MM.1S (cell line): Measurements from ENCODE around the gene PUDP.

Experiments used
- DNase-seq: peaks from one replicate; pipeline ENCODE4 v3.0.0-alpha.2; 2015
- H2AFZ ChIP-seq: fragments of 300-600 bp; sonication (generic); 2 replicates; pipeline ENCODE4 v1.6.0; 2016; ENCODE audit warnings: antibody characterized with exemption, low read length
- H3F3A ChIP-seq: fragments of 300-600 bp; sonication (generic); 2 replicates; pipeline ENCODE4 v1.6.1; 2016; ENCODE audit warnings: mild to moderate bottlenecking, antibody characterized with exemption, low read length, moderate library complexity, mixed read lengths; ENCODE audit not compliant: insufficient read depth
- H3K27ac ChIP-seq: fragments of 300-600 bp; sonication (generic); 2 replicates; pipeline ENCODE4 v1.5.1; 2016; ENCODE audit warnings: mild to moderate bottlenecking, low read length
- H3K27me3 ChIP-seq: fragments of 300-600 bp; sonication (generic); replicated peaks from 2 replicates; pipeline ENCODE4 v1.6.0; 2016; ENCODE audit warnings: low read length; ENCODE audit not compliant: insufficient read depth
- H3K36me3 ChIP-seq: fragments of 300-600 bp; sonication (generic); replicated peaks from 2 replicates; pipeline ENCODE4 v1.6.1; 2016; ENCODE audit warnings: mild to moderate bottlenecking, low read length, mixed read lengths; ENCODE audit not compliant: insufficient read depth
- H3K4me1 ChIP-seq: fragments of 300-600 bp; sonication (generic); 2 replicates; pipeline ENCODE4 v1.6.1; 2016; ENCODE audit warnings: low read length, mixed read lengths
- H3K4me2 ChIP-seq: fragments of 300-600 bp; sonication (generic); 2 replicates; pipeline ENCODE4 v1.6.0; 2016; ENCODE audit warnings: low read depth, low read length
- H3K4me3 ChIP-seq: fragments of 300-600 bp; sonication (generic); 2 replicates; pipeline ENCODE4 v1.5.1; 2016; ENCODE audit warnings: low read length, mixed read lengths
- H3K79me2 ChIP-seq: fragments of 300-600 bp; sonication (generic); 2 replicates; pipeline ENCODE4 v1.6.1; 2016; ENCODE audit warnings: mixed run types, low read length, mixed read lengths
- H3K9ac ChIP-seq: fragments of 300-600 bp; sonication (generic); 2 replicates; pipeline ENCODE4 v1.6.1; 2016; ENCODE audit warnings: low read length, mixed read lengths
- H3K9me2 ChIP-seq: fragments of 300-600 bp; sonication (generic); replicated peaks from 2 replicates; pipeline ENCODE4 v1.6.1; 2016; ENCODE audit warnings: mild to moderate bottlenecking, low read length, mixed read lengths; ENCODE audit not compliant: insufficient read depth
- H3K9me3 ChIP-seq: fragments of 300-600 bp; sonication (generic); replicated peaks from 2 replicates; pipeline ENCODE4 v1.6.1; 2016; ENCODE audit warnings: mild to moderate bottlenecking, low read length, mixed read lengths; ENCODE audit not compliant: insufficient read depth
- H4K20me1 ChIP-seq: fragments of 300-600 bp; sonication (generic); 2 replicates; pipeline ENCODE4 v1.6.1; 2016; ENCODE audit warnings: mild to moderate bottlenecking, low read length, moderate library complexity, mixed read lengths; ENCODE audit not compliant: insufficient read depth
- EZH2 ChIP-seq: fragments of 300-600 bp; sonication (generic); optimal IDR thresholded peaks from 2 replicates; pipeline ENCODE3; 2017; ENCODE audit warnings: low read depth, mild to moderate bottlenecking, antibody characterized with exemption, low read length, mixed read lengths
- EZH2phosphoT487 ChIP-seq: fragments of 300-600 bp; sonication (generic); IDR thresholded peaks from 2 replicates; pipeline ENCODE4 v1.6.1; 2018; ENCODE audit warnings: antibody characterized with exemption, low read length
- TF ChIP-seq, protein P1 (sequence below): fragments of 300-600 bp; sonication (generic); IDR thresholded peaks from 2 replicates; pipeline ENCODE4 v1.5.1; 2016; ENCODE audit warnings: antibody characterized with exemption, low read length, mixed read lengths

The PUDP gene

DNA sequence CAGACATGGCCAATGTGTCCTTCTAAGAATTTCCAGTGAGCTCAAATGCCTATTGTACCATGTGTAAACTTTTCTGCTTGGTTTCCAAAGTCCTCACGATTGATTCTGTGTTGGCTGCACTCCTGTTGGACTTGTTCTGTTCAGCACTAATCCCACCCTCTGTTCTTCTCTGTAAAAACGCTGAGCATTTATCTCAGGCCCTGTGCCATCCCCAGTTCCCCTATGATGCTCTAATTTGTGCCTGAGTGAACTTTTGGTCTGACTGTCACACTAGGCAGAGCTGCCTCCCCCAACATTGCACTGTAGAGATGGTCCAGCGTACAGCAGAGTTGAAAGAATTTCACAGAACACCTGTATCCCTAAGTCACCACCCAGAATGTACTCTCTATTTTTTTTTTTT is 76.6 kb downstream of the PUDP start:
- TF ChIP-seq, protein P1, sequence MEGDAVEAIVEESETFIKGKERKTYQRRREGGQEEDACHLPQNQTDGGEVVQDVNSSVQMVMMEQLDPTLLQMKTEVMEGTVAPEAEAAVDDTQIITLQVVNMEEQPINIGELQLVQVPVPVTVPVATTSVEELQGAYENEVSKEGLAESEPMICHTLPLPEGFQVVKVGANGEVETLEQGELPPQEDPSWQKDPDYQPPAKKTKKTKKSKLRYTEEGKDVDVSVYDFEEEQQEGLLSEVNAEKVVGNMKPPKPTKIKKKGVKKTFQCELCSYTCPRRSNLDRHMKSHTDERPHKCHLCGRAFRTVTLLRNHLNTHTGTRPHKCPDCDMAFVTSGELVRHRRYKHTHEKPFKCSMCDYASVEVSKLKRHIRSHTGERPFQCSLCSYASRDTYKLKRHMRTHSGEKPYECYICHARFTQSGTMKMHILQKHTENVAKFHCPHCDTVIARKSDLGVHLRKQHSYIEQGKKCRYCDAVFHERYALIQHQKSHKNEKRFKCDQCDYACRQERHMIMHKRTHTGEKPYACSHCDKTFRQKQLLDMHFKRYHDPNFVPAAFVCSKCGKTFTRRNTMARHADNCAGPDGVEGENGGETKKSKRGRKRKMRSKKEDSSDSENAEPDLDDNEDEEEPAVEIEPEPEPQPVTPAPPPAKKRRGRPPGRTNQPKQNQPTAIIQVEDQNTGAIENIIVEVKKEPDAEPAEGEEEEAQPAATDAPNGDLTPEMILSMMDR, result no peak
- no peak for TF ChIP-seq EZH2
- TF ChIP-seq EZH2phosphoT487, result no peak
- Histone ChIP-seq H3K27me3 (no peaks in the 10 kb centered on the region), H3K27ac (no peak overlapping the region), H3K4me3 (no peak overlapping the region), H3K4me2 (no peak overlapping the region), H4K20me1 (no peaks in the 10 kb centered on the region), H3K9me2 (no peaks in the 10 kb centered on the region), H3K36me3 (no peaks in the 10 kb centered on the region), H3K9ac (no peak overlapping the region), H3F3A (no peaks in the 10 kb centered on the region), H3K79me2 (no peaks in the 10 kb centered on the region), H3K4me1 (no peaks in the 10 kb centered on the region), H3K9me3 (no peaks in the 10 kb centered on the region), H2AFZ (no peak overlapping the region)
- no peak for DNase-seq

DNA sequence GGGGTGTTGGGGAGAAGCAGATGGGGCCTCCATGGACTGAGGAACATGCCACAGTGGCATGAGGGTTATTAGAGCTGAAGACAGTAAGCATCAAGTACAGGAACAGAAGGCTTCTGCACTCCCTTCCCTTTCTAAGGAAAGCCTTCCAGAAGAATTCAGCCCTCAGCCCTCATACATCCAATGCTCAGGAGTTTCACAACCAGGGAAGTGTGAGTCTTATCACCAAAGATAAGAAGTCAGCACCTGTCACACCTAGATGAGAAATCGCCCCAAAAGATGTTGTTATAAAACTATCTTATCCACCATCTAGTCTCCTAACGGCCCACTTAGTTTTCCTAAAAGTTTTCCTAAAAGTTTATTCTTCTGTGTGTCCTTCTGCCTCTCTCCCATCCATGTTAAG is 78.4 kb downstream of the PUDP start:
- no peaks in the 10 kb centered on the region for H3F3A ChIP-seq
- no peak overlapping the region for H3K27ac ChIP-seq
- no peaks in the 10 kb centered on the region for H3K36me3 ChIP-seq
- no peaks in the 10 kb centered on the region for H3K27me3 ChIP-seq
- DNase-seq, result no peak
- H2AFZ ChIP-seq, result no peak overlapping the region
- no peaks in the 10 kb centered on the region for H3K79me2 ChIP-seq
- H3K9me3 ChIP-seq, result no peaks in the 10 kb centered on the region
- no peak overlapping the region for H3K9ac ChIP-seq
- no peaks in the 10 kb centered on the region for H3K9me2 ChIP-seq
- no peaks in the 10 kb centered on the region for H4K20me1 ChIP-seq
- H3K4me3 ChIP-seq, result no peak overlapping the region
- no peaks in the 10 kb centered on the region for H3K4me1 ChIP-seq
- TF ChIP-seq, protein P1, result no peak
- TF ChIP-seq EZH2 (no peak), EZH2phosphoT487 (no peak)
- H3K4me2 ChIP-seq, result no peak overlapping the region

GRCh38 chrX:7068939-7069367 is 79.0 kb downstream of the PUDP start:
- H3K9me2 ChIP-seq, result no peaks in the 10 kb centered on the region
- TF ChIP-seq, protein P1, result no peak
- TF ChIP-seq EZH2 (no peak), EZH2phosphoT487 (no peak)
- H3K9me3 ChIP-seq, result no peaks in the 10 kb centered on the region
- no peak overlapping the region for H3K27ac ChIP-seq
- H3K4me2 ChIP-seq, result no peak overlapping the region
- no peaks in the 10 kb centered on the region for H4K20me1 ChIP-seq
- H2AFZ ChIP-seq, result no peak overlapping the region
- H3K79me2 ChIP-seq, result no peaks in the 10 kb centered on the region
- H3K36me3 ChIP-seq, result no peaks in the 10 kb centered on the region
- H3K4me3 ChIP-seq, result no peak overlapping the region
- no peaks in the 10 kb centered on the region for H3K27me3 ChIP-seq
- no peak overlapping the region for H3K9ac ChIP-seq
- no peaks in the 10 kb centered on the region for H3F3A ChIP-seq
- H3K4me1 ChIP-seq, result no peaks in the 10 kb centered on the region
- DNase-seq, result no peak
